H9 (cell line): ENCODE measurements around the gene RCN2. TPM values are rescaled to one million over a fixed set of nuclear protein-coding genes. Genes with fewer than 3 reads are reported as not detected.

Source experiments
- DNase-seq: peaks from one replicate; pipeline ENCODE4 v3.0.0-alpha.2; 2017
- H2AFZ ChIP-seq: one replicate; pipeline ENCODE4 v1.6.1; 2013; ENCODE audit warnings: mild to moderate bottlenecking, low read length, control low read depth, moderate library complexity
- H2AK5ac ChIP-seq: 2 replicates; pipeline ENCODE4 v1.6.1; 2013; ENCODE audit warnings: low read length, control low read depth, mixed read lengths; ENCODE audit not compliant: insufficient read length
- H2BK120ac ChIP-seq: one replicate; pipeline ENCODE4 v1.6.1; 2013; ENCODE audit warnings: low read depth, mild to moderate bottlenecking, low read length, control low read depth, inconsistent platforms; ENCODE audit not compliant: poor library complexity, severe bottlenecking
- H2BK12ac ChIP-seq: 2 replicates; pipeline ENCODE4 v1.6.1; 2013; ENCODE audit warnings: low read length, control low read depth, mixed read lengths, low read depth; ENCODE audit not compliant: insufficient read length
- H2BK15ac ChIP-seq: 2 replicates; pipeline ENCODE4 v1.6.1; 2013; ENCODE audit warnings: low read depth, low read length, control low read depth
- H2BK20ac ChIP-seq: one replicate; pipeline ENCODE4 v1.6.1; 2013; ENCODE audit warnings: low read depth, mild to moderate bottlenecking, low read length, control low read depth, inconsistent platforms; ENCODE audit not compliant: poor library complexity, severe bottlenecking
- H2BK5ac ChIP-seq: 2 replicates; pipeline ENCODE4 v1.6.1; 2013; ENCODE audit warnings: low read length, control low read depth, mixed read lengths; ENCODE audit not compliant: insufficient read length
- H3K14ac ChIP-seq: 2 replicates; pipeline ENCODE4 v1.6.1; 2013; ENCODE audit warnings: low read length, control low read depth; ENCODE audit not compliant: insufficient read depth
- H3K18ac ChIP-seq: 2 replicates; pipeline ENCODE4 v1.6.1; 2013; ENCODE audit warnings: low read depth, mild to moderate bottlenecking, mixed read lengths, low read length, control low read depth; ENCODE audit not compliant: insufficient read length
- H3K23ac ChIP-seq: 2 replicates; pipeline ENCODE4 v1.6.1; 2013; ENCODE audit warnings: low read length, control low read depth, mixed read lengths, low read depth; ENCODE audit not compliant: insufficient read length
- H3K23me2 ChIP-seq: 2 replicates; pipeline ENCODE4 v1.6.1; 2013; ENCODE audit warnings: low read depth, mild to moderate bottlenecking, mixed read lengths, low read length, control low read depth; ENCODE audit not compliant: insufficient read length, poor library complexity, severe bottlenecking
- H3K27ac ChIP-seq: 2 replicates; pipeline ENCODE4 v1.5.1; 2013; ENCODE audit warnings: low read length, control low read depth, mixed read lengths, low read depth; ENCODE audit not compliant: insufficient read length
- H3K27me3 ChIP-seq: 2 replicates; pipeline ENCODE4 v1.6.1; 2013; ENCODE audit warnings: low read length, control low read depth, inconsistent platforms; ENCODE audit not compliant: insufficient read depth
- H3K4ac ChIP-seq: 2 replicates; pipeline ENCODE4 v1.6.1; 2013; ENCODE audit warnings: low read depth, mild to moderate bottlenecking, control low read depth, inconsistent platforms, low read length, moderate library complexity
- H3K4me1 ChIP-seq: 2 replicates; pipeline ENCODE4 v1.6.1; 2013; ENCODE audit warnings: low read length, control low read depth, inconsistent platforms; ENCODE audit not compliant: insufficient read depth
- H3K4me2 ChIP-seq: 2 replicates; pipeline ENCODE4 v1.6.1; 2013; ENCODE audit warnings: low read length, control low read depth, mixed read lengths; ENCODE audit not compliant: insufficient read length, insufficient read depth
- H3K56ac ChIP-seq: 2 replicates; pipeline ENCODE4 v1.6.1; 2013; ENCODE audit warnings: low read depth, mild to moderate bottlenecking, mixed read lengths, low read length, control low read depth; ENCODE audit not compliant: insufficient read length
- H3K79me1 ChIP-seq: 2 replicates; pipeline ENCODE4 v1.6.1; 2013; ENCODE audit warnings: low read depth, mild to moderate bottlenecking, moderate library complexity, low read length, control low read depth, inconsistent platforms; ENCODE audit not compliant: insufficient read depth, poor library complexity, severe bottlenecking
- H3K79me2 ChIP-seq: 2 replicates; pipeline ENCODE4 v1.6.1; 2013; ENCODE audit warnings: low read length, control low read depth, inconsistent platforms; ENCODE audit not compliant: insufficient read depth
- H3K9ac ChIP-seq: 2 replicates; pipeline ENCODE4 v1.6.1; 2013; ENCODE audit warnings: low read length, control low read depth, mixed read lengths; ENCODE audit not compliant: insufficient read length; ENCODE audit errors: extremely low read depth
- H3K9me3 ChIP-seq: one replicate; pipeline ENCODE4 v1.6.1; 2013; ENCODE audit warnings: low read depth, low read length, inconsistent platforms; ENCODE audit not compliant: control insufficient read depth
- H3T11ph ChIP-seq: one replicate; pipeline ENCODE4 v1.6.1; 2013; ENCODE audit warnings: mild to moderate bottlenecking, low read length, control low read depth, inconsistent platforms
- H4K20me1 ChIP-seq: one replicate; pipeline ENCODE4 v1.6.1; 2013; ENCODE audit not compliant: control insufficient read depth, insufficient read length, insufficient read depth
- H4K5ac ChIP-seq: 2 replicates; pipeline ENCODE4 v1.6.1; 2013; ENCODE audit warnings: low read depth, mild to moderate bottlenecking, mixed read lengths, low read length, control low read depth; ENCODE audit not compliant: insufficient read length
- H4K8ac ChIP-seq: replicated peaks from 2 replicates; pipeline ENCODE4 v1.6.1; 2013; ENCODE audit warnings: low read length, control low read depth, mixed read lengths, low read depth; ENCODE audit not compliant: insufficient read length
- H4K91ac ChIP-seq: 2 replicates; pipeline ENCODE4 v1.6.1; 2013; ENCODE audit warnings: low read depth, mild to moderate bottlenecking, moderate library complexity, mixed read lengths, low read length, control low read depth; ENCODE audit not compliant: insufficient read length
- H3K27ac Mint-ChIP-seq, 3 experiments: 2 replicates in 2 of 3; 3 replicates in 1 of 3; pipeline ENCODE4 v1.8.0; 2020 to 2021; ENCODE audit warnings: mixed read lengths in 3 of 3, mild to moderate bottlenecking in 1 of 3, moderate library complexity in 1 of 3
- H3K27me3 Mint-ChIP-seq: 2 replicates; pipeline ENCODE4 v1.8.0; 2021; ENCODE audit warnings: low read depth, mild to moderate bottlenecking, moderate library complexity, mixed read lengths
- H3K36me3 Mint-ChIP-seq, 3 experiments: 2 replicates in 2 of 3; 3 replicates in 1 of 3; pipeline ENCODE4 v1.8.0; 2020 to 2021; ENCODE audit warnings: low read depth in 3 of 3, mixed read lengths in 3 of 3; ENCODE audit not compliant: insufficient read depth in 1 of 3
- H3K4me1 Mint-ChIP-seq, 2 experiments: 2 replicates each; pipeline ENCODE4 v1.8.0; 2020; ENCODE audit warnings: mixed read lengths in 2 of 2
- H3K4me3 Mint-ChIP-seq, 2 experiments: 2 replicates in 1 of 2; 3 replicates in 1 of 2; pipeline ENCODE4 v1.8.0; 2020 to 2021; ENCODE audit warnings: mild to moderate bottlenecking in 2 of 2, mixed read lengths in 2 of 2, moderate library complexity in 1 of 2
- H3K9me3 Mint-ChIP-seq, 2 experiments: 2 replicates in 1 of 2; 3 replicates in 1 of 2; pipeline ENCODE4 v1.8.0; 2020; ENCODE audit warnings: mild to moderate bottlenecking in 2 of 2, mixed read lengths in 2 of 2, moderate library complexity in 1 of 2
- WGBS: extraction: QIAGEN DNeasy Blood & Tissue Kit; methylation state at CpG from one replicate; pipeline ENCODE4 v1.1.7; 2013; ENCODE audit warnings: missing lambda C conversion rate, low lambda C conversion rate, mixed read lengths; ENCODE audit not compliant: insufficient read length; ENCODE audit errors: extremely low coverage; 5-methylcytosine and 5-hydroxymethylcytosine counted together
- total RNA-seq: library from RNA; stranded (reverse); gene quantifications from 2 replicates; pipeline ENCODE4 v1.2.1, GENCODE V29; 2021
- TF ChIP-seq, protein P1 (sequence below): fragments of 200-600 bp; sonication (generic); conservative IDR thresholded peaks from 3 replicates; pipeline ENCODE4 v1.8.0; 2021; ENCODE audit warnings: antibody characterized with exemption, mild to moderate bottlenecking

Gene RCN2
- total RNA-seq, 1 experiment from 2014 or later, result 139 TPM

DNA sequence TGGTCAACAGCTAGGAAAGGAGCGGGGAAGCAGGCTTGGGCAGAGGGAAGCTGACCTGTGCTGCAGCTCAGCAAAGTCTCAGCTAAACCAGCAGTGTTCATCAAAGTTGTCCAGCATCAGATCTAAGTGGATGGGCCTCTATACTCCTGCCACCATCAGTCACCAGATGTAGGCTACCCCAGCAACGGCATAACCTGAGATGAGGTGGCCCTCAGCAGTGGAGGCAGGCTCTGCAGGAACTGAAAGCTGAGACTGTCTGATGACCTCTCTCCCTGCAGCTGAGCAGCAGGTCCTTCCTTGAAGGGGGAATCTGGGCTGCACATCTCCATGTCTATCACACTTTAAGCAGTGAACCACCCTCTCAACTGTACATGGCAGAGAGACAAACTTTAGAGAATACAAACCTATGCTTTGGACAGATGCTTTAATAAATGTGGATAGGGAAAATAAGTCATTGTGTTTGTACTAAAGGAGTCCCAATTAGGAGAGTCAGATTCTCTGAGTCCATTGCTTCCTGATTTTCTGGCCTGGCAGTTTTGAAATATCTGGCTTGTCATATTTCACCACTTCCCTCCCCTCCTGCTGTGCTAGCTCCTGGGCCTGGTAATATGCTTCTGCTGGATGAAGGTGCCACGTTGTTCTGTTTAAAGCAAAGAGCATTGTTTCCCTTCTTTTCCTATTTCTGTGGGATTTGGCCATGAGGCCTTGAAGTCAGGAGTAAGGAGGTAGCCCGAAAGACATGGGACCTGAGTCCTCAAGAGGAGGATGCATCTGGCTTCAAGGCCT is 52.2 kb downstream of the RCN2 start:
- H3K9ac ChIP-seq, result no peak overlapping the region
- no peak overlapping the region for H3K56ac ChIP-seq
- no peak overlapping the region for H2BK20ac ChIP-seq
- H3K27me3 ChIP-seq, result no peaks in the 10 kb centered on the region
- H2AK5ac ChIP-seq, result no peak overlapping the region
- H3K27ac ChIP-seq, result no peak overlapping the region
- Mint-ChIP-seq H3K27me3 (peaks cover 2% of the 10 kb centered on the region; the same call in 1 of the 2 replicates), H3K36me3 (peaks cover 0 to 6% (median 4%) of the 10 kb centered on the region in 3 experiments; a peak in 2 of 7 replicates), H3K27ac (no peak overlapping the region), H3K4me1 (peaks cover 11 to 20% of the 10 kb centered on the region in 2 experiments), H3K4me3 (no peak overlapping the region), H3K9me3 (peaks cover 6 to 7% of the 10 kb centered on the region in 2 experiments; a peak in 2 of 5 replicates)
- H3K23ac ChIP-seq, result no peak overlapping the region
- H4K8ac ChIP-seq, result no peak overlapping the region
- H3T11ph ChIP-seq, result no peak overlapping the region
- no peak overlapping the region for H2AFZ ChIP-seq
- no peaks in the 10 kb centered on the region for H3K4me1 ChIP-seq
- no peak overlapping the region for H3K4me2 ChIP-seq
- no peak overlapping the region for H2BK12ac ChIP-seq
- no peak overlapping the region for H2BK120ac ChIP-seq
- H4K20me1 ChIP-seq, result no peaks in the 10 kb centered on the region
- H3K4ac ChIP-seq, result no peak overlapping the region
- H3K79me2 ChIP-seq, result no peaks in the 10 kb centered on the region
- DNase-seq, result no peak
- H3K9me3 ChIP-seq, result no peaks in the 10 kb centered on the region
- no peak overlapping the region for H2BK5ac ChIP-seq
- no CpG with 5 or more reads among the region's 4 CpGs for WGBS
- no peak overlapping the region for H2BK15ac ChIP-seq
- no peak overlapping the region for H4K5ac ChIP-seq
- H3K18ac ChIP-seq, result no peak overlapping the region
- no peaks in the 10 kb centered on the region for H3K23me2 ChIP-seq
- no peak overlapping the region for H4K91ac ChIP-seq
- H3K79me1 ChIP-seq, result no peaks in the 10 kb centered on the region
- no peak overlapping the region; the same call in 1 of the 2 replicates for H3K14ac ChIP-seq
- TF ChIP-seq, protein P1, sequence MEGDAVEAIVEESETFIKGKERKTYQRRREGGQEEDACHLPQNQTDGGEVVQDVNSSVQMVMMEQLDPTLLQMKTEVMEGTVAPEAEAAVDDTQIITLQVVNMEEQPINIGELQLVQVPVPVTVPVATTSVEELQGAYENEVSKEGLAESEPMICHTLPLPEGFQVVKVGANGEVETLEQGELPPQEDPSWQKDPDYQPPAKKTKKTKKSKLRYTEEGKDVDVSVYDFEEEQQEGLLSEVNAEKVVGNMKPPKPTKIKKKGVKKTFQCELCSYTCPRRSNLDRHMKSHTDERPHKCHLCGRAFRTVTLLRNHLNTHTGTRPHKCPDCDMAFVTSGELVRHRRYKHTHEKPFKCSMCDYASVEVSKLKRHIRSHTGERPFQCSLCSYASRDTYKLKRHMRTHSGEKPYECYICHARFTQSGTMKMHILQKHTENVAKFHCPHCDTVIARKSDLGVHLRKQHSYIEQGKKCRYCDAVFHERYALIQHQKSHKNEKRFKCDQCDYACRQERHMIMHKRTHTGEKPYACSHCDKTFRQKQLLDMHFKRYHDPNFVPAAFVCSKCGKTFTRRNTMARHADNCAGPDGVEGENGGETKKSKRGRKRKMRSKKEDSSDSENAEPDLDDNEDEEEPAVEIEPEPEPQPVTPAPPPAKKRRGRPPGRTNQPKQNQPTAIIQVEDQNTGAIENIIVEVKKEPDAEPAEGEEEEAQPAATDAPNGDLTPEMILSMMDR, result no peak
